RCC 7860 (cell line): ENCODE measurements around the gene IFIT5.
A peak's percentile ranks its signal among the peaks of the same experiment; 100 is the strongest.
"Not testable (repeated sequence)": the region's sequence is repeated elsewhere in the genome, so short reads cannot be mapped to it uniquely, and the experiment has no call there.

Experiments used
- DNase-seq: peaks from one replicate; pipeline ENCODE4 v3.0.0-alpha.2; 2015; ENCODE audit warnings: low spot score
- FAIRE-seq: peaks from 2 replicates; lab custom pipeline; 2012; peaks lifted over from hg19 to GRCh38; lab: Jason Lieb, UNC

IFIT5 gene

GRCh38 chr10:89426230-89426868 lies 12.0 kb downstream of the IFIT5 start:
- FAIRE-seq = peak; percentile 74
- DNase-seq = peak; percentile 55

GRCh38 chr10:89427629-89428028 lies 13.3 kb downstream of the IFIT5 start:
- DNase-seq = peak; percentile 64
- peak; percentile 82 for FAIRE-seq

GRCh38 chr10:89428877-89429276 lies 14.5 kb downstream of the IFIT5 start:
- DNase-seq (no peak), FAIRE-seq (no peak)

- DNase-seq (peak; percentile 70), FAIRE-seq (peak; percentile 87)
These were observed 17.6 kb downstream of the IFIT5 start for GRCh38 chr10:89431977-89432376.

- DNase-seq (no peak), FAIRE-seq (no peak)
These were observed 24.2 kb downstream of the IFIT5 start for GRCh38 chr10:89438525-89438924.

- no peak for FAIRE-seq
- no peak for DNase-seq
These were observed 26.1 kb downstream of the IFIT5 start for GRCh38 chr10:89440226-89441009.

- DNase-seq (no peak), FAIRE-seq (no peak)
These were observed 27.9 kb downstream of the IFIT5 start for GRCh38 chr10:89442289-89442688.

- not testable (repeated sequence) for DNase-seq, FAIRE-seq
These were observed 30.5 kb downstream of the IFIT5 start for GRCh38 chr10:89444819-89445218.

GRCh38 chr10:89450901-89451300 lies 36.5 kb downstream of the IFIT5 start:
- no peak for FAIRE-seq
- DNase-seq = no peak

- no peak for FAIRE-seq
- DNase-seq = no peak
These were observed 37.8 kb downstream of the IFIT5 start for GRCh38 chr10:89452193-89452592.

- FAIRE-seq = no peak
- no peak for DNase-seq
These were observed 40.4 kb downstream of the IFIT5 start for GRCh38 chr10:89454561-89455347.

- peak; percentile 77 for FAIRE-seq
- peak; percentile 52 for DNase-seq
These were observed 43.9 kb downstream of the IFIT5 start for GRCh38 chr10:89458291-89458690.

- DNase-seq (no peak), FAIRE-seq (no peak)
These were observed 44.4 kb downstream of the IFIT5 start for GRCh38 chr10:89458784-89459183.

GRCh38 chr10:89463846-89464537 lies 49.6 kb downstream of the IFIT5 start:
- FAIRE-seq = no peak

GRCh38 chr10:89465196-89465595 lies 50.8 kb downstream of the IFIT5 start:
- FAIRE-seq (no peak), DNase-seq (no peak)

More at GRCh38 chr10:89463846-89464537, 49.6 kb downstream of the IFIT5 start:
- no peak for DNase-seq

GRCh38 chr10:89466599-89467035 lies 52.2 kb downstream of the IFIT5 start:
- FAIRE-seq = no peak

GRCh38 chr10:89468191-89468965 lies 54.0 kb downstream of the IFIT5 start:
- DNase-seq (peak; percentile 22), FAIRE-seq (peak; percentile 26)

More at GRCh38 chr10:89466599-89467035, 52.2 kb downstream of the IFIT5 start:
- DNase-seq = peak; percentile 41

GRCh38 chr10:89469517-89469916 lies 55.1 kb downstream of the IFIT5 start:
- FAIRE-seq (no peak), DNase-seq (no peak)
